HG02623 (cell line): Measurements from ENCODE around the gene ATRAID.
"Not testable (repeated sequence)": the region's sequence is repeated elsewhere in the genome, so short reads cannot be mapped to it uniquely, and the experiment has no call there.

Experiments used
- ATAC-seq: cut with Tn5 transposase; IDR thresholded peaks from one replicate; pipeline ENCODE4 v1.9.1; 2021; ENCODE audit warnings: moderate library complexity; ENCODE audit not compliant: unreplicated experiment

Gene ATRAID

GRCh38 chr2:27211943-27212625 is at the start of gene ATRAID, which contains the start of gene SLC5A6:
Gene ATRAID (plus strand): TSS chr2:27212041. CDS start chr2:27212369, 328 bp downstream.
Gene SLC5A6 (minus strand): TSS chr2:27212268. CDS start chr2:27207650, 4,618 bp downstream.
- peak; percentile 69 for ATAC-seq

GRCh38 chr2:27162151-27163121 is 49.4 kb upstream of the ATRAID start:
- ATAC-seq: no peak

- ATAC-seq: no peak
These were observed 46.7 kb upstream of the ATRAID start for GRCh38 chr2:27164960-27165763.

GRCh38 chr2:27170581-27171337 is 41.1 kb upstream of the ATRAID start:
- no peak for ATAC-seq

GRCh38 chr2:27171351-27171848 is 40.4 kb upstream of the ATRAID start:
- no peak for ATAC-seq

- ATAC-seq: no peak
These were observed 37.2 kb upstream of the ATRAID start for GRCh38 chr2:27174638-27175037.

- ATAC-seq: no peak
These were observed 36.5 kb upstream of the ATRAID start for GRCh38 chr2:27175330-27175729.

- not testable (repeated sequence) for ATAC-seq
These were observed 36.1 kb upstream of the ATRAID start for GRCh38 chr2:27175781-27176180.

- ATAC-seq: no peak
These were observed 34.1 kb upstream of the ATRAID start for GRCh38 chr2:27177441-27178351.

GRCh38 chr2:27178469-27178868 is 33.4 kb upstream of the ATRAID start:
- ATAC-seq: no peak

- no peak for ATAC-seq
These were observed 32.4 kb upstream of the ATRAID start for GRCh38 chr2:27179344-27180000.

- no peak for ATAC-seq
These were observed 29.5 kb upstream of the ATRAID start for GRCh38 chr2:27182346-27182745.

GRCh38 chr2:27184115-27184514 is 27.7 kb upstream of the ATRAID start:
- ATAC-seq: no peak

- ATAC-seq: no peak
These were observed 26.4 kb upstream of the ATRAID start for GRCh38 chr2:27185331-27186026.

GRCh38 chr2:27186613-27187345 is 25.1 kb upstream of the ATRAID start:
- ATAC-seq: no peak

- ATAC-seq: no peak
These were observed 21.9 kb upstream of the ATRAID start for GRCh38 chr2:27189989-27190388.
